22Rv1 (cell line): ENCODE results near the gene SNIP1.
"Not testable (repeated sequence)": the region's sequence is repeated elsewhere in the genome, so short reads cannot be mapped to it uniquely, and the experiment has no call there.

Source experiments
- ZFX ChIP-seq: fragments of 450-650 bp; IDR thresholded peaks from 2 replicates; pipeline ENCODE4 v1.6.1; 2017; ENCODE audit warnings: antibody characterized with exemption, borderline replicate concordance
- TF ChIP-seq, protein P1 (sequence below): fragments of 450-650 bp; IDR thresholded peaks from 2 replicates; pipeline ENCODE4 v1.5.1; 2017; ENCODE audit warnings: mild to moderate bottlenecking

GRCh38 chr1:37532418-37533156 is 21.5 kb downstream of the SNIP1 start:
- TF ChIP-seq, protein P1, sequence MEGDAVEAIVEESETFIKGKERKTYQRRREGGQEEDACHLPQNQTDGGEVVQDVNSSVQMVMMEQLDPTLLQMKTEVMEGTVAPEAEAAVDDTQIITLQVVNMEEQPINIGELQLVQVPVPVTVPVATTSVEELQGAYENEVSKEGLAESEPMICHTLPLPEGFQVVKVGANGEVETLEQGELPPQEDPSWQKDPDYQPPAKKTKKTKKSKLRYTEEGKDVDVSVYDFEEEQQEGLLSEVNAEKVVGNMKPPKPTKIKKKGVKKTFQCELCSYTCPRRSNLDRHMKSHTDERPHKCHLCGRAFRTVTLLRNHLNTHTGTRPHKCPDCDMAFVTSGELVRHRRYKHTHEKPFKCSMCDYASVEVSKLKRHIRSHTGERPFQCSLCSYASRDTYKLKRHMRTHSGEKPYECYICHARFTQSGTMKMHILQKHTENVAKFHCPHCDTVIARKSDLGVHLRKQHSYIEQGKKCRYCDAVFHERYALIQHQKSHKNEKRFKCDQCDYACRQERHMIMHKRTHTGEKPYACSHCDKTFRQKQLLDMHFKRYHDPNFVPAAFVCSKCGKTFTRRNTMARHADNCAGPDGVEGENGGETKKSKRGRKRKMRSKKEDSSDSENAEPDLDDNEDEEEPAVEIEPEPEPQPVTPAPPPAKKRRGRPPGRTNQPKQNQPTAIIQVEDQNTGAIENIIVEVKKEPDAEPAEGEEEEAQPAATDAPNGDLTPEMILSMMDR: not testable (repeated sequence)
- not testable (repeated sequence) for TF ChIP-seq ZFX
